Epithelial cell of proximal tubule (primary cell): ENCODE data around the gene SLC38A11. TPM values are rescaled to one million over a fixed set of nuclear protein-coding genes. Genes with fewer than 3 reads are reported as not detected.
"Not testable (repeated sequence)": the region's sequence is repeated elsewhere in the genome, so short reads cannot be mapped to it uniquely, and the experiment has no call there.

Source experiments
- DNase-seq: peaks from one replicate; pipeline ENCODE4 v3.0.0-alpha.2; 2011; ENCODE audit warnings: low read depth
- H3K4me3 ChIP-seq: 2 replicates; pipeline ENCODE4 v1.5.1; 2011; ENCODE audit warnings: low read depth, mild to moderate bottlenecking, low read length
- total RNA-seq: library from RNA; depleted of rRNA; stranded (reverse); fragments of >200 nt; gene quantifications from 2 replicates; pipeline ENCODE4 v1.2.3, GENCODE V29; 2015
- TF ChIP-seq, protein P1 (sequence below): conservative IDR thresholded peaks from 2 replicates; pipeline ENCODE4 v1.5.1; 2012; ENCODE audit warnings: low read depth, mild to moderate bottlenecking, low read length

Gene SLC38A11, protein sequence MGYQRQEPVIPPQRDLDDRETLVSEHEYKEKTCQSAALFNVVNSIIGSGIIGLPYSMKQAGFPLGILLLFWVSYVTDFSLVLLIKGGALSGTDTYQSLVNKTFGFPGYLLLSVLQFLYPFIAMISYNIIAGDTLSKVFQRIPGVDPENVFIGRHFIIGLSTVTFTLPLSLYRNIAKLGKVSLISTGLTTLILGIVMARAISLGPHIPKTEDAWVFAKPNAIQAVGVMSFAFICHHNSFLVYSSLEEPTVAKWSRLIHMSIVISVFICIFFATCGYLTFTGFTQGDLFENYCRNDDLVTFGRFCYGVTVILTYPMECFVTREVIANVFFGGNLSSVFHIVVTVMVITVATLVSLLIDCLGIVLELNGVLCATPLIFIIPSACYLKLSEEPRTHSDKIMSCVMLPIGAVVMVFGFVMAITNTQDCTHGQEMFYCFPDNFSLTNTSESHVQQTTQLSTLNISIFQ
- 0.17 TPM in 1 of 2 replicates, not detected in the other for total RNA-seq

DNA sequence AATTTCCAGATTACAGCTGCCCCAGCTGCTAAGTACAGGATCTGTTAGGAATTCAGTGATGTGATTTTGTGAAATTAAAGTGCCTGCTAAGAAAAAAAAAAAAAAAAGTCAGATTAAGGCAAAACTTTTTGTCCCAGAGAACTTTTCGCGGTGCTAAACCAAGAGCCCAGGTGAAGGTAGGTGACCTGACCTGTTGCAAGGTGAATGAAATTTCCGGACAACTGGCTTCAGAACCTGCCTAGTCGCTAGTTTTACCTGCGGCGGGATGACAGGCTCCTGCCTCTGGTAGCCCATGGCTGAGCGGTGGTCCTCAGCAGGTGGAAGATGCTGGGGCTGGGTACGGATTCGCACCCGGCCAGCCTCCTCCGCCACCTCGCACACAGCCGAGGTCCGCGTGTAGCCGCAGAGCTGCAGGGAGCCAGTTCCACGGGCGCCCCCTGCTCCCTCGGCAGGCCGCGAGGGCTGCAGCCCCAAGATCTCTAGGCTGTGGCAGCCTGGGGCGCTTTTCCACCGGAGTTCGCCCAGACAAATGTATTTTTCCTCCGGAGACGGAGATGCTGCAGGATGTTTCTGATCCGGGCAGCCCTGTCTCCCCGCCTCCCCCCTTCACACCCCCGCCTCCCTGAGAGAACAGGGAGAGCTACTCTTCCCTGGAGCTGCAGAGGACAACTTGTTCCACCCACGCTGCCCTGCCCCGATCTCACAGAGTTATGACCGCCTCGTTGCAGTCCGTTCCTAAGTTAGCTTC, at the start of gene SLC38A11:
Gene SLC38A11, minus strand, starts transcription at position 572 of the 748 bp plus-strand sequence. Its CDS starts 278 bp downstream, at position 294.
- peak within 1 kb of the TSS; percentile 71 for H3K4me3 ChIP-seq
- TF ChIP-seq, protein P1, sequence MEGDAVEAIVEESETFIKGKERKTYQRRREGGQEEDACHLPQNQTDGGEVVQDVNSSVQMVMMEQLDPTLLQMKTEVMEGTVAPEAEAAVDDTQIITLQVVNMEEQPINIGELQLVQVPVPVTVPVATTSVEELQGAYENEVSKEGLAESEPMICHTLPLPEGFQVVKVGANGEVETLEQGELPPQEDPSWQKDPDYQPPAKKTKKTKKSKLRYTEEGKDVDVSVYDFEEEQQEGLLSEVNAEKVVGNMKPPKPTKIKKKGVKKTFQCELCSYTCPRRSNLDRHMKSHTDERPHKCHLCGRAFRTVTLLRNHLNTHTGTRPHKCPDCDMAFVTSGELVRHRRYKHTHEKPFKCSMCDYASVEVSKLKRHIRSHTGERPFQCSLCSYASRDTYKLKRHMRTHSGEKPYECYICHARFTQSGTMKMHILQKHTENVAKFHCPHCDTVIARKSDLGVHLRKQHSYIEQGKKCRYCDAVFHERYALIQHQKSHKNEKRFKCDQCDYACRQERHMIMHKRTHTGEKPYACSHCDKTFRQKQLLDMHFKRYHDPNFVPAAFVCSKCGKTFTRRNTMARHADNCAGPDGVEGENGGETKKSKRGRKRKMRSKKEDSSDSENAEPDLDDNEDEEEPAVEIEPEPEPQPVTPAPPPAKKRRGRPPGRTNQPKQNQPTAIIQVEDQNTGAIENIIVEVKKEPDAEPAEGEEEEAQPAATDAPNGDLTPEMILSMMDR = peak; percentile 18
- DNase-seq = no peak

DNA sequence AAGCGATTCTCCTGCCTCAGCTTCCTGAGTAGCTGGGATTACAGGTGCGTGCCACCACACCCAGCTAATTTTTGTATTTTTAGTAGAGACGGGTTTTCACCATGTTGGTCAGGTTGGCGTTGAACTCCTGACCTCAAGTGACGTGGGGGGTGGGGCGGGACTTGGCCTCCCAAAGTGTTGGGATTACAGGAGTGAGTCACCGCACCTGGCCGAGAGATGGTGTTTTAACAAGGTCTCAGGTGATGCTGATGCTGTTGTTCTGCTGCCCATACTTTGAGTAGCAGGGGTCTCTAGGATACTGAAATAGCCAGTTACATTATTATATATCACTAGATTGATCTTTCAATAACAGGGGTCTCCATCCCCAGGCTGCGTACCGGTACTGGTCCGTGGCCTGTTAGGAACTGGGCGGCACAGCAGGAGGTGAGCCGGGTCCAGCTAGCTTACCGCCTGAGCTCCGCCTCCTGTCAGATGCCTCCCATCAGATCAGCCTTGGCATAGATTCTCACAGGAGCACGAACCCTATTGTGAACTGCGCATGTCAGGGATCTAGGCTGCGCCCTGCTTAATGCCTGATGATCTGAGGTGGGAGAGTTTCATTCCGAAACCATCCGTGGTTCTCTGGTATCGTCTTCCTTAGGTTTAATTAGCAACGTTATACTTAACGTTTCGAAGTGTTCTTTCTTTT, 48.3 kb upstream of the SLC38A11 start:
- TF ChIP-seq, protein P1 = no peak
- DNase-seq = no peak
- H3K4me3 ChIP-seq = no peak overlapping the region

DNA sequence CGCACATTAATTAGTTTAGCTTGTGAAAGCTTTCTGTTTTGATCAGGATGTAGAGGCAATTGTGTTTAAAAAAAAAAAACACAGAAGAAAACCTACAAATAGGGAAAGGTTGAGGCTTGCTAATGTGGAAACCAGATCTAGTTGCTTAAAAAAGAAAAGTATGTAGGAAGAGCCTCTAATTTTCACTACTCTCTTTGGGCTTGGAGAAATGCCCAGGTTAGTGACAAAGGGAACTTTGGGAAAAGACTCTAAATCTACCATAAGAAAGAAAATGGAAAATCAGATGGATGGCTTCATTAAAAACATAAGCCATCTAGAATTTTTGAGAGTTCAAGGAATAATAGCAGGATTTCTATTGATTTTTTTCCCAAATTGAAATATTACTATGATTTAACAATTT, 47.3 kb upstream of the SLC38A11 start:
- no peak overlapping the region for H3K4me3 ChIP-seq
- no peak for DNase-seq
- TF ChIP-seq, protein P1 = no peak

DNA sequence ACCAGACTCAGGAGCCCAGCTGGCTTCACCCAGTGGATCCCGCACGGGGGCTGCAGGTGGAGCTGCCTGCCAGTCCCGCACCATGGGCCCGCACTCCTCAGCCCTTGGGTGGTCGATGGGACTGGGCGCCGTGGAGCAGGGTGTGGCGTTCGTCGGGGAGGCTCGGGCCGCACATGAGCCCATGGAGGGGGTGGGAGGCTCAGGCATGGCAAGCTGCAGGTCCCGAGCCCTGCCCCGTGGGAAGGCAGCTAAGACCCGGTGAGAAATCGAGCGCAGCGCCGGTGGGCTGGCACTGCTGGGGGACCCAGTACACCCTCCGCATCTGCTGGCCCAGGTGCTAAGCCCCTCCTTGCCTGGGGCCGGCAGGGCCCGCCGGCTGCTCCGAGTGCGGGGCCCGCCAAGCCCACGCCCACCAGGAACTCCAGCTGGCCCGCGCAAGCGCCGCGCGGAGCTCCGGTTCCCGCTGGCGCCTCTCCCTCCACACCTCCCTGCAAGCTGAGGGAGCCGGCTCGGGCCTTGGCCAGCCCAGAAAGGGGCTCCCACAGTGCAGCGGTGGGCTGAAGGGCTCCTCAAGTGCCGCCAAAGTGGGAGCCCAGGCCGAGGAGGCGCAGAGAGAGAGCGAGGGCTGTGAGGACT, 39.5 kb upstream of the SLC38A11 start:
- not testable (repeated sequence) for H3K4me3 ChIP-seq, DNase-seq

DNA sequence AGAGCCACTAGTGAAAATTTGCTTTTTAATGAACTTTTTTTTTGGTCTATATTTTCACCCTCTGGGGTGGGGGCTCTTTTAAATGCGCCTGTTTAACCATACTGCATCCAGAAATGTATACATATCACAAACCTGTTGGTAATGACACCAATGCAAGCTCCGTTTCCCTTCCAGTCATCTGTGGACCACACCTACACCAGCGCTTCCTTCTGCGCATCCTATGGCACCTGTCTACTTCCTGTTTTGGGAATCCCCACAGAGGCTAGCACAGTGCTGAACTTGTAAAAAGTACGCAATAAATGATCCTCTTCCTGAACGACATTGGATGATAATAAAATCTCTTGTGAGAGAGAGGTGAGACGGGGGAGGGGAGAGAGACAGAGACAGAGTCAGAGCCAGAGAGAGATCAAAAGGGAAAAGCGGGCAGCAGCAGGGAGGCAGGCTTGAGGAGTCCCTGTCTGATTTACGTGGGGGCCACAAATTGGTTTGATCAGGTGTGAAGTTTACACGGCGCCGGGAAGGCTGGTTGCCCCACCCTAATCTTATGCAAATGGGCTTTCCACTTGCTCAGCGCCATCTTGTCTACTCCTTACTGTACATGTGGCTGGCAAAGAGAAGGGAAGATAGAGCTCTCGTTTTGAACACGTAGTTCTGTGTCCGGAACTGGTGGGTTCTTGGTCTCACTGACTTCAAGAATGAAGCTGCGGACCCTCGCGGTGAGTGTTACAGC, 38.1 kb upstream of the SLC38A11 start:
- DNase-seq = no peak

DNA sequence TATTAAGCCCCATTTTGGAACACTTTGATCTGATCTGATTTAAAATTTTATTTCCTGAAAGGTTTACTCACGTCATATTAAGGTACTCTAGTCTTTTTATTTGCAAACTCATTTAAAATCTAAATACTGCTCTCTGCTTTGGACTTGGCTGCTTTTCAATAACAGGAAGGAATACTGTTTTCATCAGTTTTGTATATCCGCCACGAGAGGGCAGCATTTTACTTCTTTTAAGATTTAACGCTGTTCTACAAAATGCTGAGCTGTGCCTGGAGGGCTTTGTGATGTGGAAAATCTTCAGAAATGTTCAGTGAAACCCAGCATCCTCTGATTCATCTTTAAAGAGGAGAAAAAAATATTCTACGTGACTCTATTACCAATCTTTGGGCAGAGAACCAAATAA, 37.5 kb upstream of the SLC38A11 start:
- no peak overlapping the region for H3K4me3 ChIP-seq
- peak; percentile 67 for DNase-seq
- TF ChIP-seq, protein P1 = peak; percentile 57

More for the DNA sequence above, 38.1 kb upstream of the SLC38A11 start:
- TF ChIP-seq, protein P1 = no peak
- no peak overlapping the region for H3K4me3 ChIP-seq

DNA sequence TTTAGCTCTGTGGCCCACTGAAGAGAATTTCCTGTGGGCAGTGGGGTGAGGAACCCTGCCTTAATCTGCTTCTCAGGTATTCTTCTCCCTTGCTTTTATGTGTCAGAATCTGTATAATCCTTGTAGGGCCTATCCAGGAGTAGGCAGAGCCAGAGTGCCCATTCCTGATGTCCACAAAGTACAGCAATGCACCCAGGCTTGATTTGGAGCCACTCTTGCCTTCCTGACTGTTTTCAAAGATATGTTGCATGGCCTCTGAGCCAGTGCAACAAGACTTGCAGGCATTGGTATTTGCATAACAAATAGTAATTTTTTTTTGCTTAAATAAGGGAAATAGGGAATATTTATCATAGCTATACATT, 36.7 kb upstream of the SLC38A11 start:
- H3K4me3 ChIP-seq, DNase-seq: not testable (repeated sequence)

DNA sequence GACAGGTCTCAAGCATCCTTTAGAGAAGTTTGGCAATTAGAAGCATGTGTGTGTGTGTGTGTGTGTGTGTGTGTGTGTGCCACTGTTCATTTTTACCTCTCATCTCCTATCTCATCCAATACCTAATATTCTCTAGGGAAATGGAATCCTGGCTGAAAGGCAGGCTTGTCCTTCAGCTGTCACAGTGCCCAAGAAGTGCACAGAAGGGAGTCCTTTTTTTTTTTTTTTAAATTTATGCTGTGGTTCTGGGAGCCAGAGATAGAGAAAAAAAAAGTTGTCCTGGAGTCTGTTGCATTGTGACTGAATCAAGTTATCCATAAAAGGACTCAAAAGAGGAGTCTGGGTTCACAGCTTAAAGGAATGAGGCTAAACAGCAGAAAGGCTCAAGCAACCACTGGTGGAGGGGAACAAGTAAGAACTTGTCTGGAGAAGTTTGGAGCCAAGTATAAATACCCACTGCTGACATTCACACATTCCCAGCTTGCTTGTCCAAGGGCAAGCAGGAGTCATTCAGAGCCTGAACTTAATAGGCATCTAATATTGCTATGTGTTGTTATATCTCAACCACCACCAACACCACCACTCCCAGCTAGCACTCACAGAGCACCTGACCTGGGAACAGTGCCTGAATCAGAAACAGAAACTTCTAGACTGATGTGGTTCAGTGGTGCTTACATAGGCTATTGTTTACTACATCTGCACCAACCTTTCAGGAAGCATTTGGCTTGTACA, 36.2 kb upstream of the SLC38A11 start:
- H3K4me3 ChIP-seq = not testable (repeated sequence)
- DNase-seq = peak; percentile 89

DNA sequence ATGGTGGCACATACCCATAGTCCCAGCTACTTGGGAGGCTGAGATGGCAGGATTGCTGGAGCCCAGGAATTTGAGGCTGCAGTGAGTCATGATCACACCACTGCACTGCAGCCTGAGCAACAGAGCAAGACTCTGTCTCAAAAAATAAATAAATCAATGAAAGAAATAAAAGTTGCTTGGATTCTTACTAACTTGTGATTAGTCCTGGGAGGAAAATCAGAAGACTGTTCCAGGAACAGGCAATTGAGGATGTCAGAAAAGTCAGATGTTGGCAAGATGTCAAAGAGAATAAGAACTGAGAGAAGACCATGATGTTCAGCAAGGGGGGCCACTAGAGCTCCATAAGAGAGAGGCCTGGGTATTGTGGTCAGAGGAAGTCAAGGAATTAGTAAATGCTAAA, 35.6 kb upstream of the SLC38A11 start:
- peak; percentile 75 for DNase-seq
- H3K4me3 ChIP-seq = not testable (repeated sequence)

DNA sequence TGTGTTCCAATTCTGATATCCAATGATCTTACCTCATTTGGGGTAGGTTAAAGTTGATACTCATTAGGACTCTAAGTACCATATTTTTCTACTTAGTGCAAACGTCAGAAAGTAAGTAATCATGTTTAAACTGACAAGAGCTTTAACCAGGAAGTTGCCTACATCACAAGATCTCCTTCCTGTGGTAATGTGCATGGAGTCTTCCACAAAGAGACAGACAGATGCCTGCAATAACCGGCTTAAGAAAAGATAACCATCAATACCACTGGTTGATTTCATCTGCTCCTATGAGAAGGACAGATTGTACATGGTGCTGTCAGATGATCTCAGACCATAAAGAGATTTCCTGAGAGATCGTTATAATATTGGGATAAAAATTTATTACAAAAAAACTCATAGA, 33.5 kb upstream of the SLC38A11 start:
- H3K4me3 ChIP-seq, DNase-seq: not testable (repeated sequence)
